ENCODE results near the gene PROC.

DNA sequence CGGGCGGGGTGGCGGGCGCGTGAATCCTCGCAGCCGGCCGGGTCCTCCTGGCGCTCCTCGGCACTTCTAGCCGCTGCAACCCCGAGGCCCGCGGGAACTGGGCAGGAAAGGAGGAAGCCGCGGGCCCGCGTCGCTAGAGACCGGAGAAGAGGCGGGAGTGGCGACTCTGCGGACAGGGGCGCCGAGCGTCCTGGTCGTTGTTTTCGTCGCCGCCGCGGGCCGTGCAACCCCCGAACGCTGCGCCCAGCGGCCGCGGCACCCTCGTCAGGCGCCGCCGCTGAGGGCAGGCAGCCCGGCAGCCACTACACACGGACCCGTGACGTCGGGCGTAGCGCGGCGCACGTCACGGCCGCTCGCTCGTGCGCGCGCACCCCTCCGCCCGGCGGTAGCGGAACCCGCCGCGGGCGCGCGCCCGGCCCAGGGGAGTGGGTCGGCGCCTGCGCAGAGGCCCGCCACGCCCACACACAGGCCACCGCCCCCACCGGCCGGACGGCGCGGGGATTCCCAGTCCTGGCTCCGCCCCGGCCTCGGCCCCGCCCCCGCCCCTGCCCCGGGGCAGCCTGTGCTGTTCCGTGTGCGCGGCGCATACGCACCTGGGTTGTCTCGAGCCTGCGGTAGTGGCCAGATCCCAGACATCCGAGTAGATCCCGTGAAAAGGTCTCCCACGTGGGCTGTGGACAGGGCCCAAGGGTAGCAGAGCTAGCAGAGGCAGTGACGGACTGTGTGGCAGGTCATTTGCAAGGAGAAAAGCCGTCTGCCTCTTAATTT lies 30.4 kb upstream of the PROC start, which contains the start of gene MAP3K2:
- TF ChIP-seq, protein P1, sequence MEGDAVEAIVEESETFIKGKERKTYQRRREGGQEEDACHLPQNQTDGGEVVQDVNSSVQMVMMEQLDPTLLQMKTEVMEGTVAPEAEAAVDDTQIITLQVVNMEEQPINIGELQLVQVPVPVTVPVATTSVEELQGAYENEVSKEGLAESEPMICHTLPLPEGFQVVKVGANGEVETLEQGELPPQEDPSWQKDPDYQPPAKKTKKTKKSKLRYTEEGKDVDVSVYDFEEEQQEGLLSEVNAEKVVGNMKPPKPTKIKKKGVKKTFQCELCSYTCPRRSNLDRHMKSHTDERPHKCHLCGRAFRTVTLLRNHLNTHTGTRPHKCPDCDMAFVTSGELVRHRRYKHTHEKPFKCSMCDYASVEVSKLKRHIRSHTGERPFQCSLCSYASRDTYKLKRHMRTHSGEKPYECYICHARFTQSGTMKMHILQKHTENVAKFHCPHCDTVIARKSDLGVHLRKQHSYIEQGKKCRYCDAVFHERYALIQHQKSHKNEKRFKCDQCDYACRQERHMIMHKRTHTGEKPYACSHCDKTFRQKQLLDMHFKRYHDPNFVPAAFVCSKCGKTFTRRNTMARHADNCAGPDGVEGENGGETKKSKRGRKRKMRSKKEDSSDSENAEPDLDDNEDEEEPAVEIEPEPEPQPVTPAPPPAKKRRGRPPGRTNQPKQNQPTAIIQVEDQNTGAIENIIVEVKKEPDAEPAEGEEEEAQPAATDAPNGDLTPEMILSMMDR (IDR thresholded peaks at IDR 0.05) = no peak
- peak; percentile 96 to 97 for TF ChIP-seq POLR2A (IDR thresholded peaks at IDR 0.05)

Measured in adrenal gland (tissue), 5 donors.